Dedifferentiated amniotic fluid mesenchymal stem cell (primary cell): ENCODE results near the gene FGR.

Experiments
- DNase-seq: peaks from one replicate; pipeline ENCODE4 v3.0.0-alpha.2; 2016; ENCODE audit errors: extremely low spot score

Gene FGR

DNA sequence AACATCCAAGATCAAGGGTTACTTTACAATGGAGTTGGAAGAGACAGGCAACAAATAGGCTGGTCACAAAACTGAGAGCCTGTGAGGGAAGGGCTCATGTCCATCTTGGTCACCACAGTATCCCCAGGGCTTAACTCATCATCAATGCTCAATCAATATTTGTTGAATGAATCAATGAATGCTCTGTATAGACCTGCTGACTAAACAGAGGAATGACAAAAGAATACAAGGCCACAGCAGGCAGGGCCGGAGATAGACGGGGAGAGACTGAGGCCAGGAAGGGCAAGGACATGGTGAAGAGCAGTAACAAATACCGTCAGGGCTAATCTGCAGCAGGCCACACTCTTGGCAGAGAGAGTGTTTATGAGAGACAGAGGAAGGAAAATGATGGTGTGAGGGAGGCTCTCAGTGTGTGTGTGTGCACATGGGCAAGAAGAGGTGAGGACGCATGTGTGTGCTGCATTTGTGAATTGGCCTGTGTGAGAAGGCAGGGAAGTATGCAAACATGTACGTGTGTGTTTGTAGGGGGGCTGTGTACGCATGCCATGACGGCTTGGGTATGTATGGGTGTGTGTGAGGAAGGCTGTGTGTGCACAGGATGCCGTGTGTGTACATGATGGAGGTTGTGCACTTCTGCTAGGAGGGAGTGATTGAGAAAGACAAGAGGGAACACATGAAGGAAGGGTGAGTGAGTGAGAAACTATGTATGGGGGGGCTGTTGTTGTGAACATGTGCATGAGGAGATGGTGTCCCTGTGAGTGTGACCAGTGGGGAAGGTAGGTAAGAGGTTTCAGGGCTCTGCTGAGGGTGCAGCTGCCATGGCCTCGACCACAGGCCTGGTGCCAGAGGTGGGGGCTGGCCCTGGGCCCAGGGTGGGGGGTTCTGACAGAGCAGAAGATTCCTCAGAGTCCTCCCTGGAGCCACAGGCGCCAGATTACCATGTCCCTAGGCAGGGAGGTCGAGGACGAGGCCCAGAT, 46.4 kb downstream of the FGR start:
- DNase-seq = no peak

DNA sequence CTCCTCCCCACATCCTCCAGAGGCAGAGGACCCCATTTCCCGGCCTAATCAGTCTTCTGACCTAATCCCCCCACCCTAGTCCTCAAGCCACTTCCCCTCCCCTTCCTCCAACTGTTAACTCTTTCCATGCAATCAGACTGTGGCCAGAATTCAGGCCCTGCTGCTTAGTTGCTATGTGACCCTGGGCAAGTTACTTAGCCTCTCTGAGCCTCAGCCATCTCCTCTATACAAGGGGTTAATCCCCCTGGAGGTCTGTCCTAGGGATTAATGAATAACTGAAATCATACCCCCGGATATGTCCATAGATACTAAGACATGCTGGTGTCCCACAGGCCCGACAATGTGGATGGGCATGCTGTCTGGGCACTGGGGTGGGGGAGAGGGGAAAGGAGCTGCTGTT, 49.3 kb downstream of the FGR start:
- no peak for DNase-seq

DNA sequence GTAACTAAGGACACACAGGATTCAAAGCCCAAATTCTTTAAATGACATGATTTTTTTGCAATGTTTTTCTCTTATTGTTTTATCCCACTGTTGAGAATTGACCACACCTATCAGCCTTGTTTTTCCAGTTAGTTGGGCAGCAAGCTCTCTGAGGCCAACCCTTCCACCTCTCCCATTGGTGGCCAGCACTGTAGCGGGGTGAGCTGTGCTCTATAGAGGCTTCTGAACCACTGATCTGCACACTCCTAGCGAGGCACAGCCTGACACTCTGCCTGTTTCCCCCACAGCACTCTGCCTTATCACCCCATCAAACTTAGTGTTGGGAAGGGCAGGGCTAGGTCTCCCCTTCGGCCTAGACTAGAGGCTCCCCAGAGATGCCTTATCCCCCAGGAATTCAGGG, 50.5 kb downstream of the FGR start:
- DNase-seq = no peak

DNA sequence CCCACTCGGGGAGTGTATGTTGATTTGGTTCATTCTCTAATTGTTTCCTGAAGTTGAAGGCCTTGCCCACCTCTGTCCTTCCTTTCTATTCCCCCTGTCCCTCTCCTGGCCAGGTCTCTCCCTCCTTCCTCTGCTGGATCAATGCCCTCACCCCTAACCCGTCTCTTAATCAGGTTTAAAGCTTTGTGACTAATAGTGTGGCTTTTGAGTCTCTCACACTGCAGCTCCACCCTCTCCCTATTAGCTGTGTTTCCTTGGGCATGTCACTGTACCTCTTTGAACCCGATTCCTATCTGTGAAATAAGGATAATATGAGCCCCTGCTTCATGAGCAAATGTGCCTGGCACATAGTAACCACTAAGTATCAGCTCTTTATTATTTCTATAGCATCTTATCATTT, 51.5 kb downstream of the FGR start:
- no peak for DNase-seq

DNA sequence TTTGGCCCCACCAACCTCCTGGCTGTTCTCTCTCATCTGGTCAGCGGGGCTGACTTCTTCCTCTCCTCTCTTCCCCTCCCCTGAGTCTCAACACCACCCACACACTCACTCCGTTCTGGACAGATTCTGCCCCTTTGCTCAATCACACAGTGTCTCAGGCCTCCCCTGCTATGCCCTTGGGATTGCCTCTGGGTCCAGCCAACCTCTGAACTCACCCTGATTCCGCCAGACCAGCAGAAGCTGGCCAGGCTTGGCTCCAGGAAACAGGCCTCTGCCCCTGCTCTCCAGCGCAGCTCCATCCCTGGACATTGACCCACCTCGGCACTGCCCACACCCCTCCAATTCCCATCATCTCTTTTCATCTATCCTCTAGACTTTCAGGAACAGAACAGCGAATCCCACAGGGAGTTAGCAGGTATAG, 53.2 kb downstream of the FGR start:
- no peak for DNase-seq

DNA sequence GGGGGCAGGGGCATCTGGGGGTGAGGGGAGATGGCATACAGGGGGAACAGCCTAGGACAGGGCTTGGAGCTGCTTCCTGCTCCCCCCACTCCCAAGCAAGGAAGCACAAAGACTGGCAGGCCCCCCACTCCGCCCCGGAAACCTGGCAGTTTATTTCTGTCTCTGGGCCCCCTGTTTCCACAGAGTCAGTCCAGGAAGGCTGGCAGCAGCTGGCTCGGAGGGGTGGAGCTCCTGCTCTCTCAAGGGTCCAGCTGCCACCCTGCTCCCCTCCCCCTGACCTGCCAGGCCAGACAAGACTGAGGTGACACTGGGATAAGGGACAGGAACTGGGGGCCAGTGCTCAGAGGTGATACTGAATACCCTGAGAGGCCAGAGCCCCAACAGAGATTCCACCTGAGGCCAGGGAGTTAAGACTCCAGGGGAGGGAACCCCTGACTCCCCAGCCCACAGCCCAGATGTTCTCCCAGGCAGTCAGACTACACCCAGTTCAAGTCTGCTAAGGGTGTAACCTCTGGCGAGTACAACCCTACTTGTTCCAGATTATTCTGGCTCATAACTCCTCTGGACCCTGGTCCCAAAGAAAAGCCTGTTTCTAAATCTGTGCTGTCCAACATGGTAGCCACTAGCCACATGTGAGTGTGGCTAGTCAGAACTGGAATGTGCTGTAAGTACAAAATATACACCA, 57.3 kb downstream of the FGR start:
- no peak for DNase-seq

DNA sequence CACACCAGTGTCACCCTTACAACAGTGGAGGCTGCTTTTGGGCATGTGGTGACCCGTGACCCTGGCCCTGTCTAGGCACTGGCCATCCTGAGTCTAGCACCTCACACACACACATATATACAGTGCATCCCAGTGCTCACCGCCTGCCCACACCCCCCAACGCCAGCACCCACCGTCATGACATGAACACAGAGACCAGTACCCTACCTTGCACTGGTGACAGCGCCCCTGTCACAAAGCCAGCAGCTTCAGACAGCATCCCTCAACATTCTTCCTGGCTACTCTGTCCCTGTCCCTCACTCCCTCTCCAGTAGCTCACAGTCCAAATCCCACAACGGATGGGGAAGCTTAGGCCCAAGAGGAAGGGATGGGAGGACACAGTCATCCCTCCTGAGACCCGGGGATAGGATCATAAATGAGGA, 58.2 kb downstream of the FGR start:
- DNase-seq = no peak

DNA sequence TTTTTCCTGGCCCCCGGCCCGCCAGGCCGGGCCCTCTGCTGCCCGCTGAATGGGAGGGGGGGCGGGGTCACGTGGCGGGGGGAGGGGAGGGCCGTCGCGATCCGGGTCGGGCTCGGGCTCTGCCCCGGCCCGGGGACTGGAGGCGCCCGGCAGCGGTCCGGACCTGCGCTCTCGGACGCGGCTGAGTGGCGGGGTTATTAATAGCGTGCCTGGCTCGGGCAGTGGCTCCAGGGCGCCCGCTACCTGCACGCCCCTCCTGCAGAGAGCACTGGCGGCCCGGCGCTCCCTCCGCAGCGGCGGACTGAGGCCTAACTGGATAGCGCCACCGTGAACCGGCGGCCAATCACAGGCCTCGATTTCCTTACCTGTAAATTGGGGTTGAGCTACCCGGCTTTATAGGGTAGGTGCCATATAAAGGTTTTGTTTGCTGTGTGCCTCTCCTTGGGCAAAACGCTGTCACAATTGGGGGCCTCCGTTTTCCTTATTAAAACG, 59.1 kb downstream of the FGR start:
- no peak for DNase-seq

DNA sequence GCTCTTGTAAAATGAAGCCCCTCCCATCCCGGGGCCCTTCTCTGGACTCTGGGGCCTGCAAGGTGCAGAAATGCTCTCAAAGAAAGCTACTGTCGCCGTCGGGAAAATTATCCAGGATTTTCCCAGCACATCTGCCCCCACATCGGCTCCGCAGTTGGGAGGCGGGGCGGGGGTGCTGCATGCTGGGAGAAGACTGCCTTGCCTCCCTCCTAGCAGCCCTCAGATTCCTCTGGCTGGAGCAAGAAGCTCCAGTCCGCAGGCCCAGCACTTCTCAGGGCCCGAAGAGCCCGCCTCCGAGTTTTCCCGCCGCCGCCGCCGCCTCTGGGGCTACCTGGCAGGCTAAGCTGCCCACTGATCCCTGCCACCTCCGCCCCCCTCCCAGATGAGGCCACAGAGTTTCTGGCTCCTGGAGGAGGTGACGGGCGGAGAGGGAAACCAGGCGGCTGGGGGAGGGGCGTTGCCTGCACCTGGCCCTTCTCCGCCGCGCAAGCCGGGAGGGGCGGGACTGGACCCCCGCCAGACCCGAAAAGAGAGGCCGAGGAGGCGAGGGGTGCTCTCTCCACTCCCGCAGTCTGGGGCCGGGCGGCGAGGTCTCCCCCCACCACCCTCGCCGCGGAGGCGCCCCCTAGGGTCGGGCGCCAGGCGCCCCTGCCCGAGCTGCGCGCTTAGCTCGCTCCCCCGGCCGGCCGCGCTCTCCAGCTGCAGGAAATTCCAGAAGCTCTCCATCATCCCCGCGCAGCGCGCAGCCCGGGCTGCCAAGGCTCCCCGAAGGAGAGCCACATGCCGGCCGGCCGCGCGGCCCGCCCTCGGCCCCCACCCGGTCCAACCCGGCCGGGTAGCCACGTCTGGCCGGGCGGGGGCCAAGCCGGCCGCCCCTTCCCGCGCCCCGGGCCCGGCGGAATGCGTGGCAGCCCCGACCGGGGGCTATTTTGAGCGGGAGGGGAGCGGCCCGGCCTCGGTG, 59.8 kb downstream of the FGR start:
- peak; percentile 80 for DNase-seq

DNA sequence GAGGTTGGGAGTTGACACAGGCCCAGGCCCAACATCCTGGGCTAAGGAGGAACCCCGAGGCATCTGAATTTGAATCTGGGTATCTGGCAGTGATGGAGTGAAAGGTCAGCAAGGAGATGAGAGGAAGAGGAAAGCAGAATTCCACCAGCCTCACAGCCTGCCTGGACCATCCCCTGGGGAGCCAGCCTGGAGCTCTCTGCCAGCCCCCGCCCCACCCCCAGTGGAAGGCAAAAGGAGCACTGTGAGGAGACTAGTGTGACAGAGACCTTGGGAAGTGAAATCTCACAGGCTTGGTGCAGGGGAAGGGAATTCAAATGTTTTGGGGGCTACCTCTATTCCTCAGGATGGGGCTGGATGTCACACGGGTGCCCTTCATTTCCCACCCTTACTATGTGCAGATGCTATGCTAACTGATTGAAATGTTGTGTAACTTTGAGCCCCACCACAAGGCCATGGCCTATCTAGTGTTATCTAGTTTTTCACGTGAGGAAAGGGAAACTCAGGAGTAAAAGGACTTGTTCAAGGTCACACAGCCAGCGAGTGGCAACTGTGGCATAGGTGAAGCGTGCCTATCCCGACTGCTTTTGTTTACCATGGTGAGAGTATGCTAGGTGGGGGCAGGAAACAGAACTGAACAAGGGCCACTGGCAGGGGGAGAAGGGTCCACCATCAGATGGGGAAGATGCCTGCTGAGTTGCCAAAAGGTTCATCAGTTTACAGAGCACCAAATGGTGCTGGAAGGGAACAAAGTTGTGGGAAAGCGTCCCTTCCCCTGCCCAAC, 60.8 kb downstream of the FGR start:
- no peak for DNase-seq

DNA sequence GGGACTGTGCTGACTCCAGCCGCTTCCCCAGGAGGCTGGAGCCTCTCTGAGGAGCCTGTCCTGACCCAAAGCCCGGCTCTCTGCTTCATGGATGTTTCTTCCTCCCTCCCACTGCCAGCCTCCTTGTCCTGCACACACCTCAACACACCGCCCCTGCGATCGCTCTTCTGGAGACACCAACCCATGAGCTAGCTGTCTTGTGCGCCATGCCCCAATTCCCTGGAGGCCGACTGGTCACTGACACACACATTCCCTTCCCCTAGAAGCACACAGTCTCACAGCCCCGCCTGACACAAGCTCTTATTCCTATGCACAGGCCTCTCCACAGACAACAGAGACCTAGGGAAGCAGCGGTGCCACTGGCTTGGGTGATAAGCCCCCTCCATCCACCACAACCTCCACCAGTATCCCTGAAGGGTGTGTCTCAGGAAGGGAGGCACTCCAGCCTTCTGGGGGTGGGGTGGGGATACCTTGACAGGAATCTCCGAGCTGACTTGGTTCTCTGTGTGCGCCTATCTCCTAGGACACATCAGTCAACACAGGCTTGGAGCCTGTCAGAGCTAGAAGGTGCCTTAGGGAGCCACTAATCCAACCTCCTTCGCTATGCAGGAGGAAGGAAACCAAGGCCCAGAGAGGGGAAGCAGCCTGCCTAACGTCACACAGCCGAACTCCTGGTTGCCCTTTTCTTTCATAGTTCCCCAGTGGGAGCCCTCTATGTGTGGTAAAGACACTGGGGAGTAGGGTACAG, 62.1 kb downstream of the FGR start:
- DNase-seq = no peak

DNA sequence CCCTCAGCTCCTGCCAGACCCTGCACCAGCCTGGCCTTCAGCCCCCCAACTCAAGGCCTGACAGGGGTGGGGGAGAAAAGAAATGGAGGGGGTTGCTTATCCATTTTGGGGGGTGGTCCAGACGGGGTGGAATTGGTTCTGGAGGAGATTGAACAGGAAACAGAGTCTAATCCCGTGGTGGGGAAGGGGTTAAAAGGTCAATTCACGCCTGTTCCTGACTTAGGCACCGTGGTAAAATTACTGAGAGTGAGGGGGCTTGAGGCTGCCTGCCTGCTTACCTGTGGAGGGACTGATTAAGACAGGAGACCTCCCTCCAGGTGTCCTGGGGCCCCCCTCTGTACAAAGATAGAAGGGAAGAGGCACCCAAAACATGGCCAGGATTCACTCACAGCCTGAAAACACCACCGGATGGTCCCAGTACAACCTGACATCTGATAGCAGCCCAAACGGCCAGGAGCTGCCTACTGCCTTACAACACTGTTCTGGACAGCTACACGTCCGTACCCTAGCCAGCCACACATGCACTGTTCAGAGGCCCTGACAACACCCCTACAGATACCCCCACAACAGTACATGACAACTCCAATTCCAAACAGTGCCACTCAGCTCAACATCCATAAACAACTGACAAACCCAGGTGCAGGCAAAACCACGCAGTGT, 62.8 kb downstream of the FGR start:
- no peak for DNase-seq

DNA sequence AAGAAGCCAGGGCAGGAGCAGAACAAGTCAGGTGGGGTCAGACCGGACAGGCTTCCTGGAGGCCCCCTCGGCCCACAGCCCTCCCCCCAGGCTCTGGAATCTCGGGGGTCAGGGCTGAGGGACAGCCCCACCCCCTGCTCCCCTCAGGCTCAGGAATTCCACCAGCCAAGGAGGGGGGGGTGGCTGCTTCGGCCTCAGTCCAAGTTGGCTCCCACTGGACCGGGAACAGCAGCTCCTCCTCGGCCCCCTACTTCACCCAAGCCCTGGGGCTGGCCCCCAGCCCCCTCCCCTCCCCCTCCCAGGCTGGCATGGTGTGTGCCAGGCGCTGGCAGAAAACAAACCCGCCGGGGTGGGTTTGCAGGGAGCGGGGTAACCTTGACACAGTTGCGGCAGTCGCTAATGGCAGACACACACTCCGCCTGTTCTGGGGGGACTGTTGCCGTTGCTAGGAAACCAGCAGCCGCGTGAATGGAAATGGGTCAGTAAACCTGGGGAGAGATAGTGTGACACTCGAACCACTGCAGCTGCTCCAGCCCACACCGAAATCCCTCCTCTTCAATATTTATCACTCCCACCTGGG, 63.5 kb downstream of the FGR start:
- DNase-seq = no peak

DNA sequence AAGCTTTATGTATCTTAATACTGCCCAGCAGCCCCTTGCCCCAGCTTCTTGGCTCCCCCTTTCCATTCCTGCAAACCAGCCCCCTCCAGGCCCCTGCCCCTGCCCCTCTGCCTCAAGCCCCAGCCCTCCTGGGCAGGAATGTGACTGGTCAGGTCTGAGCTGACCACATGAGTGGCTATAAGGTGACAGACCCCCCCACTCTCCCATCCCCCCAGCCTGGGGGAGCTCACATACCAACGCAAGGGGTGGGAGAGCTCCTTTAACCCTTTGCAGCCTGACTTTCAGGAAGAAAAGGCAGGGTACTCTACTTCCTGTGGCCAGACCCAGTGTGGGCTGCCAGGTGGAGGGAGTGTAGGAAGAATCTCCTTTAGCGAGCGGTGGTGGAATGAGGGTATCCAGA, 64.2 kb downstream of the FGR start:
- no peak for DNase-seq

DNA sequence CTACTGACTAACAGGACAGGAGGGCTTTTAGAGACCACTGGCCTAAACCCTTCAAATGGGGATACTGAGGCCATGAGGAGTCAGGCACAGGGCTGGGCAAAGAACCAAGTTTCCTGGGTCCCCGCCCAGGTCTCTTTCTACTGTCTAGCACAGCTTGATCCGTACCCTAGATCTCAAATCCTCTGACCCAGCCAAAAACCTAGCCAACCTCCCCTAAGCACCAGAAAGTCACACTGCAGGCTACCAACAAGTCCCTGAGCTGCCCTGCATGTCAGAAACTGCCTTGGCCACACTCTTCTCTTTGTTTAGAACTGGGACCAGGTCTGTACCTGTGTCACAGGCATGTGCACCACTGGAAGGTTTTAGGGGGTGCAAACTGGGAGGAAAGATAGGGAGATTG, 64.6 kb downstream of the FGR start:
- no peak for DNase-seq

DNA sequence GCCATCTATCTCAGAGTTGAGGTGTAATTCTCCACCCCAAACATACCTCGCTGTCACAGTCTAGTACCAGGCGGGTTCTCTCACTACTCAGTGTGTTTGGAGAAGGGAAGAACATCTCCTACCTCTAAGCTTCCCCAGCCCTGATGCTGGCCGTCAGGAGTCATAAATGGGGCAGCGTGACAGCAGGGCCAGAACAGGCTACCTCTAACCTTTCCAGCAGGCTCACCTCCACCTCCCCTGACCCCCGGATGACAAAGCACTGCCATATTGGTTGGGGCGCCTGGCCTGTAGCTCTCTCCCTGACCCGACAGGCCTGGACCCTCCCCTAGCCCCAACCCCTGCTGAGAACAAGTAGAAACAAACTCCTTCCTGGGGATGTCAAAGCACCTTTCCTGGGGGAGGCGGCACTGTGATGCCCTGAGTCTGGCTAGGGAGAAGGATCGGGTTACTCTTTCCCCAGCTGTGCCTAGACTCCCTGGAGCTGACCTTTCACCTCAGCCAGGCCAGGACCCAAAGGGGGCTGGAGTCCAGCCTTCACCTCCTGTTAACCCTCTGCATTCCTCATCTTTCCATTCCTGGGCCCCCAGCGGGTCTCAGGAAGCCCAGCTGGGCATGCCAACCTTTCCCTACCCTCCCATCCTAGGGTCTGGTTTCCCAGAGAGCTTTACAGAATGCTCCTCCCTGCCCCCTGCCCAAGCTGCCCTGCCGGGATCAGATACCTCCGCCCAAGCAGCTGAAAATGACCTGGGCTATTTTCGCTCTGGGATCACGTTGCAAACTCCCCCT, 65.3 kb downstream of the FGR start:
- no peak for DNase-seq

DNA sequence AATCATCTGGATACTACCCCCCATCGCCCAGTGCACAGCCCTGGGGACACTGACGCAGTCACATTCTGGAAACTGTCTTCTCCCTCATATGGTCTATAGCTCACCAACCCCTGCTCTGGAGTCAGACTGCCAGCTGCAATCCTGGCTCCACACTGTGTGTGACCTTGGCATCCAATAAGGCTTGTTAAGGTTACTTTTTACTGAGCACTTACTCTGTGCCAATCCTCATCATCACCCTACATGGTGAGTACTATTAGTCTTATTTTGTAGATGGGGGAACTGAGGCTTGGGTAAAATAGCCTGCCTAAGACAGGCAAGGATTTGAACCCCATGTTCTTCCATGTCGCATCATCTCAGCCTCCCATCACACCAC, 65.9 kb downstream of the FGR start:
- no peak for DNase-seq

DNA sequence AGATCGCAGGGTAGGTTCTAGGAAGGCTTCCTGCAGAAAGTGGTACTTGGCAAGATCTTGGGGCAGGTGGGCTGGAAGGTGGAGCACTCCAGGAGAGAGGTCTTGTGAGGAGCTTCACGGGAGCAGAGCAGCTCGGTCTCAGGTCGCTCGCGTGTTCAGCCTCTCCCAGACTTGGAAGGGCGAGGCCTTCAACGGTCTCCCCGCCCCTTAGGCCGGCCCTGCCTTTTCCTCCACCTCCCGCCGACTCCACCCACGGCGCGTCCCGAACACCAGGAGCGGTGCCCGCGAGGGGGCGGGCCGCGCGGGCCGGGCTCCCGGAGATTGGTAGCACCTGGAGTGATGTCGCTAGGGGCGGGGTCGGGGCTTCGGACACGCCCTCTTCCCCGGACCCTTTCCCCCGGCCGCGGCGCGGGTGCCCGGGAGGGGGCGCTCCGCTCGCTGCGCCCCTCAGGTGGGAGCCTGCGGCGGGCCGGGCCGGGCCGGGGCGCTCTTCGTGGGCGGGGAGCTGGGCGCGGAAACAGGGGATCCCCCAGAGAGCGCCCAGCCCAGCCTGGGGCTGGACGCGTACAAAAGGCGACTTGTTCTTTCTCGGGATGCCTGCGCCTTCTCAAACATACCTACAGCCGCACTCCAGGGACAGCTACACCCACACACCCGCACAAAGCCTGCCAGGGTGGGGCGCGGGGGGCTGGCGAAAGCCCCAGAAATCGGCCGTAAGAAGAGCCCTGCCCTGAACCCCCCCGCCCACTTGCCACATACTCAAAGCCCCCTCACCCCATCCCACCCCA, 66.5 kb downstream of the FGR start:
- DNase-seq = peak; percentile 45
